Naive thymus-derived CD8-positive, alpha-beta T cell (primary cell): Measurements from ENCODE around the gene NRXN3. TPM values are rescaled to one million over a fixed set of nuclear protein-coding genes. Genes with fewer than 3 reads are reported as not detected.

ENCODE experiments used
- ATAC-seq, 2 donors: fragments of 150-1000 bp; cut with Tn5 transposase in 1 of 2; sonication (Bioruptor Pico), chemical (Tn5 transposase) in 1 of 2; 1 replicate in 1 of 2; 2 replicates in 1 of 2; pipeline ENCODE4 v1.10.0; 2021; ENCODE audit warnings: mild to moderate bottlenecking in 2 of 2, moderate library complexity in 2 of 2
- POLR2A ChIA-PET: fragments of 350-600 bp; sonication (Branson Sonifier 250); formaldehyde crosslinking; loops from one replicate; lab custom pipeline; 2021; ENCODE audit warnings: antibody characterized with exemption; lab: Charles Lee
- DNase-seq, 10 donors: peaks; one replicate each; pipeline versions ENCODE4 v3.0.0 to v3.0.0-alpha.2; 2020 to 2022
- H3K27ac Mint-ChIP-seq, 10 donors: one replicate each; pipeline ENCODE4 v1.8.0; 2020 to 2022; ENCODE audit warnings: mild to moderate bottlenecking in 10 of 10, mixed read lengths in 10 of 10, moderate library complexity in 4 of 10, inconsistent platforms in 1 of 10
- H3K27me3 Mint-ChIP-seq, 5 donors: one replicate each; pipeline ENCODE4 v1.8.0; 2021 to 2022; ENCODE audit warnings: mixed read lengths in 5 of 5
- H3K36me3 Mint-ChIP-seq, 3 donors: one replicate each; pipeline ENCODE4 v1.8.0; 2020 to 2022; ENCODE audit warnings: mixed read lengths in 3 of 3, mild to moderate bottlenecking in 2 of 3, inconsistent platforms in 1 of 3
- H3K4me1 Mint-ChIP-seq, 4 donors: one replicate each; pipeline ENCODE4 v1.8.0; 2021 to 2022; ENCODE audit warnings: mixed read lengths in 4 of 4
- H3K4me3 Mint-ChIP-seq, 10 donors: one replicate each; pipeline ENCODE4 v1.8.0; 2020 to 2022; ENCODE audit warnings: mild to moderate bottlenecking in 10 of 10, mixed read lengths in 10 of 10, moderate library complexity in 6 of 10, inconsistent platforms in 1 of 10
- H3K9me3 Mint-ChIP-seq, 9 donors: one replicate each; pipeline ENCODE4 v1.8.0; 2020 to 2022; ENCODE audit warnings: mixed read lengths in 9 of 9, mild to moderate bottlenecking in 3 of 9, inconsistent platforms in 1 of 9, moderate library complexity in 1 of 9
- polyA plus RNA-seq, 3 donors: library from polyadenylated mRNA; unstranded; fragments of 300-500 nt; fragmentation: Illumina TruSeq; gene quantifications; one replicate each; pipeline ENCODE4 v1.2.3, GENCODE V29; 2021
- total RNA-seq, 8 experiments: library from RNA in 2 of 8; stranded (reverse) in 2 of 8; gene quantifications; one replicate each; pipeline ENCODE4 v1.2.3 and lab custom pipeline; 2021 to 2026

Gene NRXN3
- total and polyA plus RNA-seq, 5 experiments from 2014 or later: not detected

- Mint-ChIP-seq H3K4me3 (no peak overlapping the region), H3K9me3 (peaks cover 0 to 8% (median 0%) of the 10 kb centered on the region in 9 donors), H3K4me1 (no peaks in the 10 kb centered on the region), H3K27ac (no peak overlapping the region), H3K36me3 (no peaks in the 10 kb centered on the region), H3K27me3 (peaks cover 0 to 3% (median 0%) of the 10 kb centered on the region in 5 donors)
- POLR2A ChIA-PET: no interaction called here
- DNase-seq (no peak), ATAC-seq (no peak)
These were observed 1468.6 kb downstream of the NRXN3 start for GRCh38 chr14:79638672-79639266.

GRCh38 chr14:79639613-79640012 is 1469.4 kb downstream of the NRXN3 start:
- Mint-ChIP-seq H3K27ac (no peak overlapping the region), H3K36me3 (no peaks in the 10 kb centered on the region), H3K27me3 (no peaks in the 10 kb centered on the region), H3K4me1 (no peaks in the 10 kb centered on the region), H3K4me3 (no peak overlapping the region), H3K9me3 (peaks cover 0 to 8% (median 0%) of the 10 kb centered on the region in 9 donors)
- no peak for DNase-seq
- ATAC-seq: no peak
- POLR2A ChIA-PET: no interaction called here

GRCh38 chr14:79641371-79641770 is 1471.2 kb downstream of the NRXN3 start:
- POLR2A ChIA-PET: no interaction called here
- no peak overlapping the region for H3K27ac Mint-ChIP-seq
- H3K4me3 Mint-ChIP-seq: no peak overlapping the region
- H3K36me3 Mint-ChIP-seq: no peaks in the 10 kb centered on the region
- H3K27me3 Mint-ChIP-seq: no peaks in the 10 kb centered on the region
- no peak for DNase-seq
- peaks cover 0 to 3% (median 0%) of the 10 kb centered on the region in 9 donors for H3K9me3 Mint-ChIP-seq
- no peak for ATAC-seq
- H3K4me1 Mint-ChIP-seq: no peaks in the 10 kb centered on the region

- Mint-ChIP-seq H3K9me3 (peaks cover 0 to 4% (median 0%) of the 10 kb centered on the region in 9 donors), H3K4me1 (no peaks in the 10 kb centered on the region), H3K36me3 (no peaks in the 10 kb centered on the region), H3K27ac (no peak overlapping the region), H3K27me3 (no peaks in the 10 kb centered on the region), H3K4me3 (no peak overlapping the region)
- DNase-seq (no peak), ATAC-seq (no peak)
- POLR2A ChIA-PET: no interaction called here
These were observed 1473.0 kb downstream of the NRXN3 start for GRCh38 chr14:79643132-79643531.

- Mint-ChIP-seq H3K27me3 (no peaks in the 10 kb centered on the region), H3K9me3 (peaks cover 0 to 8% (median 0%) of the 10 kb centered on the region in 9 donors), H3K4me1 (no peaks in the 10 kb centered on the region), H3K27ac (no peak overlapping the region), H3K4me3 (no peak overlapping the region), H3K36me3 (no peaks in the 10 kb centered on the region)
- ATAC-seq (no peak), DNase-seq (no peak)
- POLR2A ChIA-PET: no interaction called here
These were observed 1475.7 kb downstream of the NRXN3 start for GRCh38 chr14:79645753-79646362.

GRCh38 chr14:79649856-79650255 is 1479.7 kb downstream of the NRXN3 start:
- H3K27me3 Mint-ChIP-seq: no peaks in the 10 kb centered on the region
- no peaks in the 10 kb centered on the region for H3K4me1 Mint-ChIP-seq
- H3K9me3 Mint-ChIP-seq: peaks cover 0 to 13% (median 7%) of the 10 kb centered on the region in 9 donors
- DNase-seq (no peak), ATAC-seq (no peak)
- POLR2A ChIA-PET: no interaction called here
- H3K36me3 Mint-ChIP-seq: no peaks in the 10 kb centered on the region
- H3K27ac Mint-ChIP-seq: no peak overlapping the region
- no peak overlapping the region for H3K4me3 Mint-ChIP-seq

GRCh38 chr14:79652513-79653307 is 1482.5 kb downstream of the NRXN3 start:
- Mint-ChIP-seq H3K27ac (no peak overlapping the region), H3K4me1 (no peaks in the 10 kb centered on the region), H3K9me3 (peaks cover 0 to 21% (median 7%) of the 10 kb centered on the region in 9 donors), H3K27me3 (peaks cover 0 to 1% (median 0%) of the 10 kb centered on the region in 5 donors), H3K4me3 (no peak overlapping the region), H3K36me3 (no peaks in the 10 kb centered on the region)
- POLR2A ChIA-PET: no interaction called here
- ATAC-seq: no peak
- DNase-seq: no peak

GRCh38 chr14:79656056-79656455 is 1485.9 kb downstream of the NRXN3 start:
- peaks cover 0 to 18% (median 4%) of the 10 kb centered on the region in 9 donors for H3K9me3 Mint-ChIP-seq
- no peak for ATAC-seq

GRCh38 chr14:79656496-79656895 is 1486.3 kb downstream of the NRXN3 start:
- Mint-ChIP-seq H3K27ac (no peak overlapping the region), H3K36me3 (no peaks in the 10 kb centered on the region), H3K4me3 (no peak overlapping the region), H3K27me3 (peaks cover 0 to 1% (median 0%) of the 10 kb centered on the region in 5 donors), H3K4me1 (no peaks in the 10 kb centered on the region), H3K9me3 (peaks cover 0 to 18% (median 4%) of the 10 kb centered on the region in 9 donors)
- POLR2A ChIA-PET: no interaction called here
- no peak for ATAC-seq
- DNase-seq: no peak

More at GRCh38 chr14:79656056-79656455, 1485.9 kb downstream of the NRXN3 start:
- H3K4me1 Mint-ChIP-seq: no peaks in the 10 kb centered on the region
- no peak overlapping the region for H3K27ac Mint-ChIP-seq
- POLR2A ChIA-PET: no interaction called here
- DNase-seq: no peak
- H3K36me3 Mint-ChIP-seq: no peaks in the 10 kb centered on the region
- H3K27me3 Mint-ChIP-seq: peaks cover 0 to 1% (median 0%) of the 10 kb centered on the region in 5 donors
- H3K4me3 Mint-ChIP-seq: no peak overlapping the region

GRCh38 chr14:79658221-79658620 is 1488.0 kb downstream of the NRXN3 start:
- no peak overlapping the region for H3K4me3 Mint-ChIP-seq
- H3K4me1 Mint-ChIP-seq: no peaks in the 10 kb centered on the region
- peaks cover 0 to 1% (median 0%) of the 10 kb centered on the region in 5 donors for H3K27me3 Mint-ChIP-seq
- POLR2A ChIA-PET: no interaction called here
- DNase-seq (no peak), ATAC-seq (no peak)
- no peaks in the 10 kb centered on the region for H3K36me3 Mint-ChIP-seq
- peaks cover 0 to 23% (median 3%) of the 10 kb centered on the region in 9 donors for H3K9me3 Mint-ChIP-seq
- H3K27ac Mint-ChIP-seq: no peak overlapping the region

- peaks cover 0 to 1% (median 0%) of the 10 kb centered on the region in 5 donors for H3K27me3 Mint-ChIP-seq
- H3K27ac Mint-ChIP-seq: no peak overlapping the region
- ATAC-seq (no peak), DNase-seq (no peak)
- POLR2A ChIA-PET: no interaction called here
- no peaks in the 10 kb centered on the region for H3K36me3 Mint-ChIP-seq
- H3K4me1 Mint-ChIP-seq: no peaks in the 10 kb centered on the region
- peaks cover 0 to 20% (median 3%) of the 10 kb centered on the region in 9 donors for H3K9me3 Mint-ChIP-seq
- no peak overlapping the region for H3K4me3 Mint-ChIP-seq
These were observed 1488.6 kb downstream of the NRXN3 start for GRCh38 chr14:79658769-79659168.

GRCh38 chr14:79660053-79660939 is 1490.1 kb downstream of the NRXN3 start:
- ATAC-seq (no peak), DNase-seq (no peak)
- no peaks in the 10 kb centered on the region for H3K36me3 Mint-ChIP-seq
- no peak overlapping the region for H3K27ac Mint-ChIP-seq
- H3K9me3 Mint-ChIP-seq: peaks cover 0 to 24% (median 3%) of the 10 kb centered on the region in 9 donors
- H3K4me1 Mint-ChIP-seq: no peaks in the 10 kb centered on the region
- peaks cover 0 to 1% (median 0%) of the 10 kb centered on the region in 5 donors for H3K27me3 Mint-ChIP-seq
- POLR2A ChIA-PET: no interaction called here
- H3K4me3 Mint-ChIP-seq: no peak overlapping the region
